GM23248 (cell line): ENCODE measurements around the gene TLE1. TPM values are rescaled to one million over a fixed set of nuclear protein-coding genes. Genes with fewer than 3 reads are reported as not detected.

Source experiments
- DNase-seq: peaks from one replicate; pipeline ENCODE4 v3.0.0-alpha.2; 2015
- H2AFZ ChIP-seq: fragments of 200-600 bp; sonication (generic); 2 replicates; pipeline ENCODE4 v1.6.1; 2016; ENCODE audit warnings: antibody characterized with exemption
- H3F3A ChIP-seq: fragments of 200-600 bp; sonication (generic); 2 replicates; pipeline ENCODE4 v1.6.1; 2016; ENCODE audit warnings: mild to moderate bottlenecking, antibody characterized with exemption, mixed run types; ENCODE audit not compliant: insufficient read depth
- H3K27ac ChIP-seq: fragments of 200-600 bp; sonication (generic); 2 replicates; pipeline ENCODE4 v1.5.1; 2016; ENCODE audit warnings: mild to moderate bottlenecking
- H3K27me3 ChIP-seq: fragments of 200-600 bp; sonication (generic); replicated peaks from 2 replicates; pipeline ENCODE4 v1.6.1; 2016; ENCODE audit warnings: mild to moderate bottlenecking; ENCODE audit not compliant: insufficient read depth
- H3K36me3 ChIP-seq: fragments of 200-600 bp; sonication (generic); 2 replicates; pipeline ENCODE4 v1.6.1; 2016; ENCODE audit warnings: low read depth, mild to moderate bottlenecking
- H3K4me1 ChIP-seq: fragments of 200-600 bp; sonication (generic); 2 replicates; pipeline ENCODE4 v1.6.1; 2016; ENCODE audit warnings: mild to moderate bottlenecking; ENCODE audit not compliant: insufficient read depth
- H3K4me2 ChIP-seq: fragments of 200-600 bp; sonication (generic); one replicate; pipeline ENCODE4 v1.6.1; 2016; ENCODE audit warnings: mild to moderate bottlenecking; ENCODE audit not compliant: unreplicated experiment
- H3K4me3 ChIP-seq: fragments of 200-600 bp; sonication (generic); 2 replicates; pipeline ENCODE4 v1.5.1; 2016; ENCODE audit warnings: mild to moderate bottlenecking
- H3K79me2 ChIP-seq: fragments of 200-600 bp; sonication (generic); 2 replicates; pipeline ENCODE4 v1.6.1; 2016; ENCODE audit warnings: mild to moderate bottlenecking; ENCODE audit not compliant: insufficient read depth
- H3K9ac ChIP-seq: fragments of 200-600 bp; sonication (generic); 2 replicates; pipeline ENCODE4 v1.6.1; 2016; ENCODE audit warnings: mild to moderate bottlenecking
- H3K9me2 ChIP-seq: fragments of 200-600 bp; sonication (generic); 2 replicates; pipeline ENCODE4 v1.6.1; 2016; ENCODE audit warnings: mixed run types, mild to moderate bottlenecking, moderate library complexity; ENCODE audit not compliant: insufficient read depth
- H3K9me3 ChIP-seq: fragments of 200-600 bp; sonication (generic); one replicate; pipeline ENCODE4 v1.6.1; 2017; ENCODE audit warnings: low read depth
- H4K20me1 ChIP-seq: fragments of 200-600 bp; sonication (generic); 2 replicates; pipeline ENCODE4 v1.6.0; 2016; ENCODE audit not compliant: insufficient read depth
- EZH2 ChIP-seq: fragments of 200-600 bp; sonication (generic); IDR thresholded peaks from 2 replicates; pipeline ENCODE4 v1.6.1; 2018; ENCODE audit warnings: antibody characterized with exemption, mild to moderate bottlenecking; ENCODE audit not compliant: insufficient read depth, poor library complexity, severe bottlenecking
- EZH2phosphoT487 ChIP-seq: fragments of 200-600 bp; sonication (generic); IDR thresholded peaks from 2 replicates; pipeline ENCODE4 v1.6.1; 2018; ENCODE audit warnings: antibody characterized with exemption, moderate library complexity, mild to moderate bottlenecking, low read depth; ENCODE audit not compliant: insufficient read depth
- WGBS, 2 experiments: methylation state at CpG; one replicate each; pipeline ENCODE4 v1.1.6; 2015 to 2017; ENCODE audit warnings: low lambda C conversion rate in 2 of 2, low coverage in 1 of 2; ENCODE audit errors: missing lambda C conversion rate in 2 of 2; 5-methylcytosine and 5-hydroxymethylcytosine counted together
- in situ Hi-C: fragments of 300-500 bp; cut with MboI; formaldehyde crosslinking; loops from 2 replicates; pipeline ENCODE4 v1.15.0; 2020
- polyA plus RNA-seq: library from polyadenylated mRNA; unstranded; fragments of >200 nt; fragmentation: Nextera tagmentation; extraction: Ambion mirVana; gene quantifications from 2 replicates; pipeline ENCODE4 v1.2.1, GENCODE V29; 2016
- total RNA-seq: library from RNA; depleted of rRNA; stranded (reverse); fragments of >200 nt; shearing (Covaris generic); gene quantifications from 2 replicates; pipeline ENCODE4 v1.2.3, GENCODE V29; 2014

Gene TLE1
- total and polyA plus RNA-seq, 2 experiments from 2014 or later, result 6.4 to 14.4 TPM

- WGBS, 2 experiments, result 50 to 52% methylated on average over 1 of the region's 1 CpG
- H3K9me3 ChIP-seq, result no peaks in the 10 kb centered on the region
- in situ Hi-C loops, result no loop called here
Observed at GRCh38 chr9:81599837-81600236, 89.5 kb downstream of the TLE1 start.

GRCh38 chr9:81598811-81599210 lies 90.5 kb downstream of the TLE1 start:
- Histone ChIP-seq H3K4me1 (no peaks in the 10 kb centered on the region), H2AFZ (no peak overlapping the region), H3K9ac (no peak overlapping the region), H3K79me2 (no peaks in the 10 kb centered on the region), H3K27me3 (no peaks in the 10 kb centered on the region), H4K20me1 (no peaks in the 10 kb centered on the region), H3K36me3 (no peaks in the 10 kb centered on the region), H3K27ac (no peak overlapping the region), H3K9me3 (no peaks in the 10 kb centered on the region), H3K4me2 (no peak overlapping the region), H3F3A (no peaks in the 10 kb centered on the region), H3K9me2 (no peaks in the 10 kb centered on the region), H3K4me3 (no peak overlapping the region)
- DNase-seq, result no peak
- no peak for TF ChIP-seq EZH2phosphoT487
- TF ChIP-seq EZH2, result no peak
- in situ Hi-C loops, result no loop called here
- WGBS, 2 experiments, result 100% methylated on average over 1 of the region's 1 CpG

More at GRCh38 chr9:81599837-81600236, 89.5 kb downstream of the TLE1 start:
- H2AFZ ChIP-seq, result no peak overlapping the region
- no peak overlapping the region for H3K4me3 ChIP-seq
- H3K4me1 ChIP-seq, result no peaks in the 10 kb centered on the region
- H3K4me2 ChIP-seq, result no peak overlapping the region
- H3K36me3 ChIP-seq, result no peaks in the 10 kb centered on the region
- no peaks in the 10 kb centered on the region for H3K27me3 ChIP-seq
- no peaks in the 10 kb centered on the region for H3K79me2 ChIP-seq
- no peaks in the 10 kb centered on the region for H3F3A ChIP-seq
- TF ChIP-seq EZH2phosphoT487 (no peak), EZH2 (no peak)
- no peak for DNase-seq
- H3K27ac ChIP-seq, result no peak overlapping the region
- no peaks in the 10 kb centered on the region for H4K20me1 ChIP-seq
- no peaks in the 10 kb centered on the region for H3K9me2 ChIP-seq
- no peak overlapping the region for H3K9ac ChIP-seq

DNA sequence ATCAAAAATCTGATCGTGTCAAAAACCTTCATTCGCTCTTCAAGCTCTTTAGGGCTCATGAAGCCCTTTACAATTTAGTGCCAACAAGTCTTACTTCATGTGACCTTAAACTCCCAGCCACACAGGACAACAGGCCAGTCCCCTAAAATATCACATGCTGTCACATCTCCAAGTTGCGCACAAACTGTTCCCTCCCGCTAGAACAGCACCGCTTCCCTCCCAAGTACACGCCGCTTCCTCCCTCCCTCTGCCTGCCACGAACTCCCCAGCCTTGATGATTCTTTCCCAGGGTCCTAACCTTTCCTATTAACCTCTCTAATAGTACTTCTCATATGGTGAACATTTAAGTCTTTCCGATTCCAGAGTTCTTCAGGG lies 91.2 kb downstream of the TLE1 start:
- Histone ChIP-seq H3K36me3 (no peaks in the 10 kb centered on the region), H3K9ac (no peak overlapping the region), H3K79me2 (no peaks in the 10 kb centered on the region), H3K9me3 (no peaks in the 10 kb centered on the region), H3K4me1 (no peaks in the 10 kb centered on the region), H3K4me3 (no peak overlapping the region), H3K4me2 (no peak overlapping the region), H3K27me3 (no peaks in the 10 kb centered on the region), H3K27ac (no peak overlapping the region), H3F3A (no peaks in the 10 kb centered on the region), H4K20me1 (no peaks in the 10 kb centered on the region), H3K9me2 (no peaks in the 10 kb centered on the region), H2AFZ (no peak overlapping the region)
- WGBS, 2 experiments, result 97 to 99% methylated on average over 9 of the region's 9 CpGs
- TF ChIP-seq EZH2phosphoT487 (no peak), EZH2 (no peak)
- DNase-seq, result no peak
- in situ Hi-C loops, result no loop called here

DNA sequence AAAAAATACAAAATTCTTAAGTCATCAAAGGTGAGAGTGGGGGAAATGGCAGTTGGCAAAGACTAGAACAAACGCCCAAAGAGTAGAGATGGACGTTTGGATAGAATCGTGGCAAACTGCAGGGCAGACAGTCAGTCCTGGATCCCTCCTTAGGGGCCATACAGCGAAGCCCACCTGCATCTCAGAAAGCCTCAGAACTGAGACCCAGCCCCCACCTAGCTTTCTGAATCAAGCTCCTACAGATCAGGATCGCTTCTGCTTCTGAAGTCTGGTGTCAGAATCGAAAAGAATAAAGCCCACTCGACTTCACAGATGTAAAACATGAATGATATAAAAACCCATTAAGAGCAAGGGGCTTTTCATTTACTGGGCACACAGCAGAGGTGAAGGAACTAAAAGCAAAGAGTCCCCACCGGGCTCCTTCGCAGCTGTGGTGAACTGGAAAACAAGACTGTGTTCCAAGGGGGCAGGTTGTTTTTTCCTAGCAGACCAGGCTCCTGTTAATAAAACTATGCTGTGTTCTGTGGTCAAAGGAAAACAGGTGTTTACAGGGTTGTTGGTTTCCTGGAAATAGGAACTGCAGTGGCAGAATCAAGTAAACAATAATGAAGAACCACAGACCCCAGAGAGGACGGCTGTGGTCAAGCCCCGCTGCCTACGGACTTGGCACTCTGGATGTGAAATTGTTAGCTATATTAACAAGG lies 91.8 kb downstream of the TLE1 start:
- Histone ChIP-seq H2AFZ (no peak overlapping the region), H3K27me3 (no peaks in the 10 kb centered on the region), H4K20me1 (no peaks in the 10 kb centered on the region), H3K9me2 (no peaks in the 10 kb centered on the region), H3K27ac (no peak overlapping the region), H3F3A (no peaks in the 10 kb centered on the region), H3K9me3 (no peaks in the 10 kb centered on the region), H3K9ac (no peak overlapping the region), H3K4me3 (no peak overlapping the region), H3K36me3 (no peaks in the 10 kb centered on the region), H3K79me2 (no peaks in the 10 kb centered on the region), H3K4me1 (no peaks in the 10 kb centered on the region), H3K4me2 (no peak overlapping the region)
- no peak for TF ChIP-seq EZH2phosphoT487
- no peak for TF ChIP-seq EZH2
- in situ Hi-C loops, result no loop called here
- WGBS, 2 experiments, result 92% methylated on average over 12 of the region's 12 CpGs
- DNase-seq, result no peak
